ENCODE results near the gene TAF8.

TAF8 gene

GRCh38 chr6:42103753-42104094 lies 53.4 kb downstream of the TAF8 start:
- Histone ChIP-seq H3K36me3 (replicated peaks in 1 of 2; ENCODE audit: control insufficient read depth in 2 of 2, insufficient read depth in 2 of 2, low read length in 2 of 2) (no peaks in the 10 kb centered on the region), H2BK5ac (ENCODE audit: low read length) (peak overlapping the region; percentile 0), H3K9me3 (replicated peaks in 1 of 2; ENCODE audit: control insufficient read depth in 2 of 2, insufficient read depth in 1 of 2, low read depth in 1 of 2, low read length in 2 of 2) (no peaks in the 10 kb centered on the region), H3K4ac (ENCODE audit: low read length) (no peak overlapping the region), H3K23ac (ENCODE audit: low read depth, low read length, poor library complexity) (peak overlapping the region; percentile 95), H2BK120ac (ENCODE audit: low read depth, low read length) (no peak overlapping the region), H2AFZ (ENCODE audit: low read length) (peak overlapping the region; percentile 88), H2BK12ac (ENCODE audit: low read length) (no peak overlapping the region), H3K4me1 (ENCODE audit: control insufficient read depth in 2 of 2, insufficient read depth in 1 of 2, low read depth in 1 of 2, low read length in 2 of 2) (peaks cover 12 to 14% of the 10 kb centered on the region in 2 donors), H3K27me3 (ENCODE audit: control insufficient read depth in 3 of 3, insufficient read depth in 3 of 3, low read depth in 1 of 3, low read length in 3 of 3) (peaks cover 0 to 18% (median 3%) of the 10 kb centered on the region in 3 experiments), H3K9ac (ENCODE audit: low read depth, low read length, poor library complexity) (no peak overlapping the region), H3K4me3 (ENCODE audit: low read length in 2 of 2) (no peak overlapping the region), H3K4me2 (ENCODE audit: insufficient read depth, low read length, poor library complexity, severe bottlenecking) (no peak overlapping the region), H2AK5ac (ENCODE audit: low read depth, low read length) (peak overlapping the region; percentile 3), H3K14ac (ENCODE audit: low read length) (no peak overlapping the region), H3K27ac (replicated peaks; ENCODE audit: low read length) (no peak overlapping the region), H4K91ac (ENCODE audit: low read depth, low read length, poor library complexity) (no peak overlapping the region), H3K18ac (ENCODE audit: low read length) (peak overlapping the region; percentile 90), H2BK15ac (ENCODE audit: low read length) (peak overlapping the region; percentile 88), H4K8ac (ENCODE audit: low read depth, low read length) (no peak overlapping the region), H3K79me1 (ENCODE audit: low read depth, low read length) (no peaks in the 10 kb centered on the region)
- no peak for DNase-seq (ENCODE audit: low spot score)
- no CpG with 5 or more reads among the region's 12 CpGs for WGBS, 2 donors (ENCODE audit: extremely low coverage in 2 of 2, insufficient read length in 2 of 2, insufficient replicate concordance in 1 of 2)

- H3K9ac ChIP-seq (ENCODE audit: low read depth, low read length, poor library complexity) = peak overlapping the region; percentile 65
- H2BK12ac ChIP-seq (ENCODE audit: low read length) = no peak overlapping the region
- H3K4me2 ChIP-seq (ENCODE audit: insufficient read depth, low read length, poor library complexity, severe bottlenecking) = peak overlapping the region; percentile 67
- peaks cover 12% of the 10 kb centered on the region in 2 donors for H3K4me1 ChIP-seq (ENCODE audit: control insufficient read depth in 2 of 2, insufficient read depth in 1 of 2, low read depth in 1 of 2, low read length in 2 of 2)
- peak overlapping the region; percentile 95 for H3K23ac ChIP-seq (ENCODE audit: low read depth, low read length, poor library complexity)
- no peak overlapping the region for H3K14ac ChIP-seq (ENCODE audit: low read length)
- peak overlapping the region in 1 of 2 donors; percentile 71 for H3K4me3 ChIP-seq (ENCODE audit: low read length in 2 of 2)
- H2AK5ac ChIP-seq (ENCODE audit: low read depth, low read length) = peak overlapping the region; percentile 82
- H2AFZ ChIP-seq (ENCODE audit: low read length) = peak overlapping the region; percentile 88
- H2BK120ac ChIP-seq (ENCODE audit: low read depth, low read length) = peak overlapping the region; percentile 69
- H3K9me3 ChIP-seq (replicated peaks in 1 of 2; ENCODE audit: control insufficient read depth in 2 of 2, insufficient read depth in 1 of 2, low read depth in 1 of 2, low read length in 2 of 2) = no peaks in the 10 kb centered on the region
- peaks cover 0 to 15% (median 3%) of the 10 kb centered on the region in 3 experiments for H3K27me3 ChIP-seq (ENCODE audit: control insufficient read depth in 3 of 3, insufficient read depth in 3 of 3, low read depth in 1 of 3, low read length in 3 of 3)
- H3K27ac ChIP-seq (replicated peaks; ENCODE audit: low read length) = no peak overlapping the region
- no peaks in the 10 kb centered on the region for H3K79me1 ChIP-seq (ENCODE audit: low read depth, low read length)
- no peak overlapping the region for H4K91ac ChIP-seq (ENCODE audit: low read depth, low read length, poor library complexity)
- H4K8ac ChIP-seq (ENCODE audit: low read depth, low read length) = peak overlapping the region; percentile 70
- peak; percentile 69 for DNase-seq (ENCODE audit: low spot score)
- peak overlapping the region; percentile 0 for H2BK5ac ChIP-seq (ENCODE audit: low read length)
- H2BK15ac ChIP-seq (ENCODE audit: low read length) = peak overlapping the region; percentile 88
- no CpG with 5 or more reads among the region's 66 CpGs for WGBS, 2 donors (ENCODE audit: extremely low coverage in 2 of 2, insufficient read length in 2 of 2, insufficient replicate concordance in 1 of 2)
- H3K36me3 ChIP-seq (replicated peaks in 1 of 2; ENCODE audit: control insufficient read depth in 2 of 2, insufficient read depth in 2 of 2, low read length in 2 of 2) = no peaks in the 10 kb centered on the region
- H3K4ac ChIP-seq (ENCODE audit: low read length) = no peak overlapping the region
- peak overlapping the region; percentile 99 for H3K18ac ChIP-seq (ENCODE audit: low read length)
These were observed 53.9 kb downstream of the TAF8 start for GRCh38 chr6:42104095-42104803.

- no peaks in the 10 kb centered on the region for H3K9me3 ChIP-seq (replicated peaks in 1 of 2; ENCODE audit: control insufficient read depth in 2 of 2, insufficient read depth in 1 of 2, low read depth in 1 of 2, low read length in 2 of 2)
- H2BK12ac ChIP-seq (ENCODE audit: low read length) = no peak overlapping the region
- H3K36me3 ChIP-seq (replicated peaks in 1 of 2; ENCODE audit: control insufficient read depth in 2 of 2, insufficient read depth in 2 of 2, low read length in 2 of 2) = no peaks in the 10 kb centered on the region
- DNase-seq (ENCODE audit: low spot score) = no peak
- peak overlapping the region; percentile 67 for H3K4me2 ChIP-seq (ENCODE audit: insufficient read depth, low read length, poor library complexity, severe bottlenecking)
- no peak overlapping the region for H4K8ac ChIP-seq (ENCODE audit: low read depth, low read length)
- peak overlapping the region; percentile 95 for H3K23ac ChIP-seq (ENCODE audit: low read depth, low read length, poor library complexity)
- H2AK5ac ChIP-seq (ENCODE audit: low read depth, low read length) = peak overlapping the region; percentile 82
- H3K27ac ChIP-seq (replicated peaks; ENCODE audit: low read length) = no peak overlapping the region
- peaks cover 0 to 19% (median 3%) of the 10 kb centered on the region in 3 experiments for H3K27me3 ChIP-seq (ENCODE audit: control insufficient read depth in 3 of 3, insufficient read depth in 3 of 3, low read depth in 1 of 3, low read length in 3 of 3)
- H4K91ac ChIP-seq (ENCODE audit: low read depth, low read length, poor library complexity) = no peak overlapping the region
- peak overlapping the region; percentile 88 for H2BK15ac ChIP-seq (ENCODE audit: low read length)
- H2BK5ac ChIP-seq (ENCODE audit: low read length) = no peak overlapping the region
- peak overlapping the region; percentile 99 for H3K18ac ChIP-seq (ENCODE audit: low read length)
- no peak overlapping the region for H3K9ac ChIP-seq (ENCODE audit: low read depth, low read length, poor library complexity)
- H3K4me3 ChIP-seq (ENCODE audit: low read length in 2 of 2) = no peak overlapping the region
- no peak overlapping the region for H3K14ac ChIP-seq (ENCODE audit: low read length)
- no CpG with 5 or more reads among the region's 16 CpGs for WGBS, 2 donors (ENCODE audit: extremely low coverage in 2 of 2, insufficient read length in 2 of 2, insufficient replicate concordance in 1 of 2)
- peak overlapping the region; percentile 69 for H2BK120ac ChIP-seq (ENCODE audit: low read depth, low read length)
- H2AFZ ChIP-seq (ENCODE audit: low read length) = peak overlapping the region; percentile 88
- H3K79me1 ChIP-seq (ENCODE audit: low read depth, low read length) = no peaks in the 10 kb centered on the region
- H3K4ac ChIP-seq (ENCODE audit: low read length) = no peak overlapping the region
- peaks cover 12% of the 10 kb centered on the region in 2 donors for H3K4me1 ChIP-seq (ENCODE audit: control insufficient read depth in 2 of 2, insufficient read depth in 1 of 2, low read depth in 1 of 2, low read length in 2 of 2)
These were observed 54.4 kb downstream of the TAF8 start for GRCh38 chr6:42104804-42105125.

- Histone ChIP-seq H2BK15ac (ENCODE audit: low read length) (peak overlapping the region; percentile 88), H2BK12ac (ENCODE audit: low read length) (no peak overlapping the region), H3K9ac (ENCODE audit: low read depth, low read length, poor library complexity) (no peak overlapping the region), H3K18ac (ENCODE audit: low read length) (peak overlapping the region; percentile 60), H3K4me2 (ENCODE audit: insufficient read depth, low read length, poor library complexity, severe bottlenecking) (no peak overlapping the region), H3K79me1 (ENCODE audit: low read depth, low read length) (no peaks in the 10 kb centered on the region), H3K27ac (replicated peaks; ENCODE audit: low read length) (no peak overlapping the region), H3K4me3 (ENCODE audit: low read length in 2 of 2) (no peak overlapping the region), H2AFZ (ENCODE audit: low read length) (peak overlapping the region; percentile 88), H2BK5ac (ENCODE audit: low read length) (no peak overlapping the region), H3K4me1 (ENCODE audit: control insufficient read depth in 2 of 2, insufficient read depth in 1 of 2, low read depth in 1 of 2, low read length in 2 of 2) (peaks cover 12% of the 10 kb centered on the region in 2 donors), H4K91ac (ENCODE audit: low read depth, low read length, poor library complexity) (no peak overlapping the region), H2AK5ac (ENCODE audit: low read depth, low read length) (peak overlapping the region; percentile 82), H3K4ac (ENCODE audit: low read length) (peak overlapping the region; percentile 17), H3K27me3 (ENCODE audit: control insufficient read depth in 3 of 3, insufficient read depth in 3 of 3, low read depth in 1 of 3, low read length in 3 of 3) (peaks cover 0 to 18% (median 3%) of the 10 kb centered on the region in 3 experiments), H3K36me3 (replicated peaks in 1 of 2; ENCODE audit: control insufficient read depth in 2 of 2, insufficient read depth in 2 of 2, low read length in 2 of 2) (no peaks in the 10 kb centered on the region), H2BK120ac (ENCODE audit: low read depth, low read length) (peak overlapping the region; percentile 69), H3K9me3 (replicated peaks in 1 of 2; ENCODE audit: control insufficient read depth in 2 of 2, insufficient read depth in 1 of 2, low read depth in 1 of 2, low read length in 2 of 2) (no peaks in the 10 kb centered on the region), H4K8ac (ENCODE audit: low read depth, low read length) (no peak overlapping the region), H3K14ac (ENCODE audit: low read length) (no peak overlapping the region), H3K23ac (ENCODE audit: low read depth, low read length, poor library complexity) (peak overlapping the region; percentile 95)
- no CpG with 5 or more reads among the region's 17 CpGs for WGBS, 2 donors (ENCODE audit: extremely low coverage in 2 of 2, insufficient read length in 2 of 2, insufficient replicate concordance in 1 of 2)
- no peak for DNase-seq (ENCODE audit: low spot score)
These were observed 54.9 kb downstream of the TAF8 start for GRCh38 chr6:42105156-42105648.

Measured in neuronal stem cell (in vitro differentiated cells).